Uterus (tissue), 2 donors: ENCODE data around the gene SORT1.

Experiments used
- POLR2A ChIP-seq, 2 donors: fragments of 450-650 bp; IDR thresholded peaks; one replicate each; pipeline ENCODE4 v1.6.1; 2016; ENCODE audit warnings: antibody characterized with exemption in 2 of 2, mild to moderate bottlenecking in 1 of 2, moderate library complexity in 1 of 2
- TF ChIP-seq, protein P1 (sequence below), 4 experiments: fragments of 200-600 bp in 2 of 4; fragments of 450-650 bp in 2 of 4; sonication (generic) in 2 of 4; IDR thresholded peaks; one replicate each; pipeline ENCODE4 v1.5.1; 2016 to 2019; ENCODE audit warnings: antibody characterized with exemption in 4 of 4, mild to moderate bottlenecking in 2 of 4, moderate library complexity in 1 of 4

DNA sequence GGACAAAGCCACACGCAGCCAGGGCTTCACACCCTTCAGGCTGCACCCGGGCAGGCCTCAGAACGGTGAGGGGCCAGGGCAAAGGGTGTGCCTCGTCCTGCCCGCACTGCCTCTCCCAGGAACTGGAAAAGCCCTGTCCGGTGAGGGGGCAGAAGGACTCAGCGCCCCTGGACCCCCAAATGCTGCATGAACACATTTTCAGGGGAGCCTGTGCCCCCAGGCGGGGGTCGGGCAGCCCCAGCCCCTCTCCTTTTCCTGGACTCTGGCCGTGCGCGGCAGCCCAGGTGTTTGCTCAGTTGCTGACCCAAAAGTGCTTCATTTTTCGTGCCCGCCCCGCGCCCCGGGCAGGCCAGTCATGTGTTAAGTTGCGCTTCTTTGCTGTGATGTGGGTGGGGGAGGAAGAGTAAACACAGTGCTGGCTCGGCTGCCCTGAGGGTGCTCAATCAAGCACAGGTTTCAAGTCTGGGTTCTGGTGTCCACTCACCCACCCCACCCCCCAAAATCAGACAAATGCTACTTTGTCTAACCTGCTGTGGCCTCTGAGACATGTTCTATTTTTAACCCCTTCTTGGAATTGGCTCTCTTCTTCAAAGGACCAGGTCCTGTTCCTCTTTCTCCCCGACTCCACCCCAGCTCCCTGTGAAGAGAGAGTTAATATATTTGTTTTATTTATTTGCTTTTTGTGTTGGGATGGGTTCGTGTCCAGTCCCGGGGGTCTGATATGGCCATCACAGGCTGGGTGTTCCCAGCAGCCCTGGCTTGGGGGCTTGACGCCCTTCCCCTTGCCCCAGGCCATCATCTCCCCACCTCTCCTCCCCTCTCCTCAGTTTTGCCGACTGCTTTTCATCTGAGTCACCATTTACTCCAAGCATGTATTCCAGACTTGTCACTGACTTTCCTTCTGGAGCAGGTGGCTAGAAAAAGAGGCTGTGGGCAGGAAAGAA is 122.9 kb downstream of the SORT1 start:
- TF ChIP-seq, protein P1, sequence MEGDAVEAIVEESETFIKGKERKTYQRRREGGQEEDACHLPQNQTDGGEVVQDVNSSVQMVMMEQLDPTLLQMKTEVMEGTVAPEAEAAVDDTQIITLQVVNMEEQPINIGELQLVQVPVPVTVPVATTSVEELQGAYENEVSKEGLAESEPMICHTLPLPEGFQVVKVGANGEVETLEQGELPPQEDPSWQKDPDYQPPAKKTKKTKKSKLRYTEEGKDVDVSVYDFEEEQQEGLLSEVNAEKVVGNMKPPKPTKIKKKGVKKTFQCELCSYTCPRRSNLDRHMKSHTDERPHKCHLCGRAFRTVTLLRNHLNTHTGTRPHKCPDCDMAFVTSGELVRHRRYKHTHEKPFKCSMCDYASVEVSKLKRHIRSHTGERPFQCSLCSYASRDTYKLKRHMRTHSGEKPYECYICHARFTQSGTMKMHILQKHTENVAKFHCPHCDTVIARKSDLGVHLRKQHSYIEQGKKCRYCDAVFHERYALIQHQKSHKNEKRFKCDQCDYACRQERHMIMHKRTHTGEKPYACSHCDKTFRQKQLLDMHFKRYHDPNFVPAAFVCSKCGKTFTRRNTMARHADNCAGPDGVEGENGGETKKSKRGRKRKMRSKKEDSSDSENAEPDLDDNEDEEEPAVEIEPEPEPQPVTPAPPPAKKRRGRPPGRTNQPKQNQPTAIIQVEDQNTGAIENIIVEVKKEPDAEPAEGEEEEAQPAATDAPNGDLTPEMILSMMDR (IDR thresholded peaks at IDR 0.05): no peak
- no peak for TF ChIP-seq POLR2A (IDR thresholded peaks at IDR 0.05)
